ENCODE data around the gene TSPAN1. TPM values are rescaled to one million over a fixed set of nuclear protein-coding genes. Genes with fewer than 3 reads are reported as not detected.
A peak's percentile ranks its signal among the peaks of the same experiment; 100 is the strongest.

TSPAN1 gene
- total RNA-seq, 1 donor from 2014 or later = 6.9 TPM

GRCh38 chr1:46131712-46132528, 43.0 kb upstream of the TSPAN1 start:
- DNase-seq (no peak), ATAC-seq (no peak)
- no peak for TF ChIP-seq CTCF (IDR thresholded peaks at IDR 0.05)
- H3K27me3 ChIP-seq = peaks cover 21% of the 10 kb centered on the region
- H3K4me3 ChIP-seq = peak overlapping the region; percentile 80
- H3K36me3 ChIP-seq = no peaks in the 10 kb centered on the region
- intact Hi-C loops (cut with DNase I) = no loop called here
- no peaks in the 10 kb centered on the region for H3K9me3 ChIP-seq
- peaks cover 16% of the 10 kb centered on the region for H3K4me1 ChIP-seq
- peak overlapping the region; percentile 97 for H3K27ac ChIP-seq

- no peaks in the 10 kb centered on the region for H3K9me3 ChIP-seq
These were observed 42.2 kb upstream of the TSPAN1 start, which contains the start of gene PIK3R3 for GRCh38 chr1:46132529-46133180. PIK3R3 (minus strand) TSS chr1:46132629; CDS start chr1:46131952, 677 bp downstream.

GRCh38 chr1:46133181-46133658, 41.7 kb upstream of the TSPAN1 start:
- Histone ChIP-seq H3K4me1 (peaks cover 16% of the 10 kb centered on the region), H3K9me3 (no peaks in the 10 kb centered on the region), H3K36me3 (no peaks in the 10 kb centered on the region), H3K4me3 (peak overlapping the region; percentile 80), H3K27me3 (peaks cover 21% of the 10 kb centered on the region), H3K27ac (peak overlapping the region; percentile 97)
- TF ChIP-seq CTCF (IDR thresholded peaks at IDR 0.05) = no peak
- ATAC-seq = peak; percentile 61
- DNase-seq = no peak
- intact Hi-C loops (cut with DNase I) = no loop called here

More at GRCh38 chr1:46132529-46133180, 42.2 kb upstream of the TSPAN1 start, which contains the start of gene PIK3R3:
- peak; percentile 28 for TF ChIP-seq CTCF (IDR thresholded peaks at IDR 0.05)
- ATAC-seq (peak; percentile 99), DNase-seq (peak; percentile 99)
- H3K27ac ChIP-seq = peak within 1 kb of the TSS; percentile 97
- H3K4me3 ChIP-seq = peak within 1 kb of the TSS; percentile 80
- intact Hi-C loops (cut with DNase I) = no loop called here
- peaks cover 21% of the 10 kb centered on the region for H3K27me3 ChIP-seq
- peaks cover 16% of the 10 kb centered on the region for H3K4me1 ChIP-seq
- H3K36me3 ChIP-seq = no peaks in the 10 kb centered on the region

GRCh38 chr1:46133781-46134350, 41.0 kb upstream of the TSPAN1 start:
- no peaks in the 10 kb centered on the region for H3K36me3 ChIP-seq
- DNase-seq = no peak
- intact Hi-C loops (cut with DNase I) = no loop called here
- no peak overlapping the region for H3K27ac ChIP-seq
- H3K4me3 ChIP-seq = peak overlapping the region; percentile 80
- TF ChIP-seq CTCF (IDR thresholded peaks at IDR 0.05) = no peak
- H3K27me3 ChIP-seq = peaks cover 21% of the 10 kb centered on the region
- no peak for ATAC-seq
- peaks cover 16% of the 10 kb centered on the region for H3K4me1 ChIP-seq
- H3K9me3 ChIP-seq = no peaks in the 10 kb centered on the region

GRCh38 chr1:46134660-46135331, 40.1 kb upstream of the TSPAN1 start:
- Histone ChIP-seq H3K4me1 (peaks cover 16% of the 10 kb centered on the region), H3K4me3 (no peak overlapping the region), H3K36me3 (no peaks in the 10 kb centered on the region), H3K27ac (no peak overlapping the region), H3K9me3 (no peaks in the 10 kb centered on the region), H3K27me3 (peaks cover 13% of the 10 kb centered on the region)
- DNase-seq (no peak), ATAC-seq (no peak)
- TF ChIP-seq CTCF (IDR thresholded peaks at IDR 0.05) = no peak
- intact Hi-C loops (cut with DNase I) = no loop called here

Data from upper lobe of right lung (tissue), 1 donor.